ENCODE data around the gene BBS7. TPM values are rescaled to one million over a fixed set of nuclear protein-coding genes. Genes with fewer than 3 reads are reported as not detected.

The BBS7 gene
- total and polyA plus RNA-seq, 2 of the 13 experiments (the other 11 are each of a cell fraction or from before 2014, with no cell fraction given) = 9.0 to 15.7 TPM

DNA sequence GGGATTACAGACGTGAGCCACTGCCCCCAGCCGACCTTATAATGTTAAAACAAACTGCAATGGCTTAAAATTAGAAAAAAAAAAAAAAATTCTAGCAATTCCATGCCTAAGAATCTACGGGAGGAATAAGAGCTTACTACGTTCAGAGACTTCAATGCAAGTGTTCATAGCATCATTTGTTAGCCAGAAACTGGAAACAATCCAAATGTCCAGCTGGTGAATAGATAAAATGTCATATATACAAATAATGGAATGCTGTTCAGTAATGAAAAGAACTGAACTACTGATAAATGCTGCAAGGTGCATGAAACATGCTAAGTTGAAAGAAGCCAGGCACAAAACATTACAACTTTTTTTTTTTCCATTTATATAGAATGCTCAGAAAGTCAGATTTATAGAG is 63.9 kb downstream of the BBS7 start (continued):
- no peak for TF ChIP-seq SYNCRIP (IDR thresholded peaks at IDR 0.05; ENCODE audit: insufficient read depth, low read depth, low read length)
- no peak for TF ChIP-seq THYN1 (CRISPR knock-in tag; IDR thresholded peaks at IDR 0.05; ENCODE audit: borderline replicate concordance, low read depth)
- TF ChIP-seq, protein P1, sequence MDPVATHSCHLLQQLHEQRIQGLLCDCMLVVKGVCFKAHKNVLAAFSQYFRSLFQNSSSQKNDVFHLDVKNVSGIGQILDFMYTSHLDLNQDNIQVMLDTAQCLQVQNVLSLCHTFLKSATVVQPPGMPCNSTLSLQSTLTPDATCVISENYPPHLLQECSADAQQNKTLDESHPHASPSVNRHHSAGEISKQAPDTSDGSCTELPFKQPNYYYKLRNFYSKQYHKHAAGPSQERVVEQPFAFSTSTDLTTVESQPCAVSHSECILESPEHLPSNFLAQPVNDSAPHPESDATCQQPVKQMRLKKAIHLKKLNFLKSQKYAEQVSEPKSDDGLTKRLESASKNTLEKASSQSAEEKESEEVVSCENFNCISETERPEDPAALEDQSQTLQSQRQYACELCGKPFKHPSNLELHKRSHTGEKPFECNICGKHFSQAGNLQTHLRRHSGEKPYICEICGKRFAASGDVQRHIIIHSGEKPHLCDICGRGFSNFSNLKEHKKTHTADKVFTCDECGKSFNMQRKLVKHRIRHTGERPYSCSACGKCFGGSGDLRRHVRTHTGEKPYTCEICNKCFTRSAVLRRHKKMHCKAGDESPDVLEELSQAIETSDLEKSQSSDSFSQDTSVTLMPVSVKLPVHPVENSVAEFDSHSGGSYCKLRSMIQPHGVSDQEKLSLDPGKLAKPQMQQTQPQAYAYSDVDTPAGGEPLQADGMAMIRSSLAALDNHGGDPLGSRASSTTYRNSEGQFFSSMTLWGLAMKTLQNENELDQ (CRISPR knock-in tag; IDR thresholded peaks at IDR 0.05; ENCODE audit: borderline replicate concordance) = no peak
- no peak for TF ChIP-seq PAWR (CRISPR knock-in tag; IDR thresholded peaks at IDR 0.05; ENCODE audit: borderline replicate concordance)
- TF ChIP-seq, protein P2, sequence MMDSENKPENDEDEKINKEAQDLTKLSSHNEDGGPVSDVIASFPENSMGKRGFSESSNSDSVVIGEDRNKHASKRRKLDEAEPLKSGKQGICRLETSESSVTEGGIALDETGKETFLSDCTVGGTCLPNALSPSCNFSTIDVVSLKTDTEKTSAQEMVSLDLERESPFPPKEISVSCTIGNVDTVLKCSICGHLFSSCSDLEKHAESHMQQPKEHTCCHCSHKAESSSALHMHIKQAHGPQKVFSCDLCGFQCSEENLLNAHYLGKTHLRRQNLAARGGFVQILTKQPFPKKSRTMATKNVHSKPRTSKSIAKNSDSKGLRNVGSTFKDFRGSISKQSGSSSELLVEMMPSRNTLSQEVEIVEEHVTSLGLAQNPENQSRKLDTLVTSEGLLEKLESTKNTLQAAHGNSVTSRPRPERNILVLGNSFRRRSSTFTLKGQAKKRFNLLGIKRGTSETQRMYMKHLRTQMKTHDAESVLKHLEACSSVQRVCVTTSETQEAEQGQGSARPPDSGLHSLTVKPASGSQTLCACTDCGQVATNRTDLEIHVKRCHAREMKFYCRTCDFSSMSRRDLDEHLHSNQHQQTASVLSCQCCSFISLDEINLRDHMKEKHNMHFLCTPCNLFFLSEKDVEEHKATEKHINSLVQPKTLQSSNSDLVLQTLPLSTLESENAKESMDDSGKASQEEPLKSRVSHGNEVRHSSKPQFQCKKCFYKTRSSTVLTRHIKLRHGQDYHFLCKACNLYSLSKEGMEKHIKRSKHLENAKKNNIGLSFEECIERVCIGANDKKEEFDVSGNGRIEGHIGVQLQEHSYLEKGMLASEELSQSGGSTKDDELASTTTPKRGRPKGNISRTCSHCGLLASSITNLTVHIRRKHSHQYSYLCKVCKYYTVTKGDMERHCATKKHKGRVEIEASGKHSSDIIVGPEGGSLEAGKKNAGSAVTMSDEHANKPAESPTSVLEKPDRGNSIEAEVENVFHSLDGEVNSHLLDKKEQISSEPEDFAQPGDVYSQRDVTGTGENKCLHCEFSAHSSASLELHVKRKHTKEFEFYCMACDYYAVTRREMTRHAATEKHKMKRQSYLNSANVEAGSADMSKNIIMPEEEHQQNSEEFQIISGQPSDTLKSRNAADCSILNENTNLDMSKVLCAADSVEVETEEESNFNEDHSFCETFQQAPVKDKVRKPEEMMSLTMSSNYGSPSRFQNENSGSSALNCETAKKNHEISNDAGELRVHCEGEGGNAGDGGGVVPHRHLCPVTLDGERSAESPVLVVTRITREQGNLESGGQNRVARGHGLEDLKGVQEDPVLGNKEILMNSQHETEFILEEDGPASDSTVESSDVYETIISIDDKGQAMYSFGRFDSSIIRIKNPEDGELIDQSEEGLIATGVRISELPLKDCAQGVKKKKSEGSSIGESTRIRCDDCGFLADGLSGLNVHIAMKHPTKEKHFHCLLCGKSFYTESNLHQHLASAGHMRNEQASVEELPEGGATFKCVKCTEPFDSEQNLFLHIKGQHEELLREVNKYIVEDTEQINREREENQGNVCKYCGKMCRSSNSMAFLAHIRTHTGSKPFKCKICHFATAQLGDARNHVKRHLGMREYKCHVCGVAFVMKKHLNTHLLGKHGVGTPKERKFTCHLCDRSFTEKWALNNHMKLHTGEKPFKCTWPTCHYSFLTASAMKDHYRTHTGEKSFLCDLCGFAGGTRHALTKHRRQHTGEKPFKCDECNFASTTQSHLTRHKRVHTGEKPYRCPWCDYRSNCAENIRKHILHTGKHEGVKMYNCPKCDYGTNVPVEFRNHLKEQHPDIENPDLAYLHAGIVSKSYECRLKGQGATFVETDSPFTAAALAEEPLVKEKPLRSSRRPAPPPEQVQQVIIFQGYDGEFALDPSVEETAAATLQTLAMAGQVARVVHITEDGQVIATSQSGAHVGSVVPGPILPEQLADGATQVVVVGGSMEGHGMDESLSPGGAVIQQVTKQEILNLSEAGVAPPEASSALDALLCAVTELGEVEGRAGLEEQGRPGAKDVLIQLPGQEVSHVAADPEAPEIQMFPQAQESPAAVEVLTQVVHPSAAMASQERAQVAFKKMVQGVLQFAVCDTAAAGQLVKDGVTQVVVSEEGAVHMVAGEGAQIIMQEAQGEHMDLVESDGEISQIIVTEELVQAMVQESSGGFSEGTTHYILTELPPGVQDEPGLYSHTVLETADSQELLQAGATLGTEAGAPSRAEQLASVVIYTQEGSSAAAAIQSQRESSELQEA (CRISPR knock-in tag; IDR thresholded peaks at IDR 0.05; ENCODE audit: not compliant biosample characterization) = no peak
- TF ChIP-seq ZFP36L1 (CRISPR knock-in tag; IDR thresholded peaks at IDR 0.05) = no peak
- TF ChIP-seq ZNF775 (CRISPR knock-in tag; IDR thresholded peaks at IDR 0.05; ENCODE audit: borderline replicate concordance) = no peak
- no peak for TF ChIP-seq ZBTB7A (CRISPR knock-in tag; IDR thresholded peaks at IDR 0.05)
- no peak for TF ChIP-seq CBFB (CRISPR knock-in tag; IDR thresholded peaks at IDR 0.05)

All from HepG2 (cell line).